ENCODE results near the gene TCP11L1.

- TF ChIP-seq CTCF (IDR thresholded peaks at IDR 0.05) (no peak), POLR2A (IDR thresholded peaks at IDR 0.05; ENCODE audit: low read depth) (no peak), POLR2AphosphoS5 (IDR thresholded peaks at IDR 0.05) (no peak)
These were observed 1.6 kb downstream of the TCP11L1 start for GRCh38 chr11:33040862-33041453.
